ENCODE measurements around the gene FBXO15.

The FBXO15 gene

GRCh38 chr18:74113711-74114110 lies 33.9 kb downstream of the FBXO15 start:
- peak; percentile 1 for DNase-seq (ENCODE audit: low spot score)

GRCh38 chr18:74110976-74111375 lies 36.7 kb downstream of the FBXO15 start:
- DNase-seq (ENCODE audit: low spot score), result no peak

- no peak for DNase-seq (ENCODE audit: low spot score)
Measured at GRCh38 chr18:74110149-74110548, 37.5 kb downstream of the FBXO15 start.

- no peak for DNase-seq (ENCODE audit: low spot score)
Measured at GRCh38 chr18:74108460-74108859, 39.2 kb downstream of the FBXO15 start.

- DNase-seq (ENCODE audit: low spot score), result no peak
Measured at GRCh38 chr18:74097803-74098202, 49.8 kb downstream of the FBXO15 start.

- DNase-seq (ENCODE audit: low spot score), result no peak
Measured at GRCh38 chr18:74092922-74093321, 54.7 kb downstream of the FBXO15 start.

GRCh38 chr18:74084184-74084855 lies 63.3 kb downstream of the FBXO15 start:
- DNase-seq (ENCODE audit: low spot score), result no peak

- DNase-seq (ENCODE audit: low spot score), result no peak
Measured at GRCh38 chr18:74083557-74083952, 64.1 kb downstream of the FBXO15 start.

- no peak for DNase-seq (ENCODE audit: low spot score)
Measured at GRCh38 chr18:74082742-74083556, 64.7 kb downstream of the FBXO15 start.

- peak; percentile 56 for DNase-seq (ENCODE audit: low spot score)
Measured at GRCh38 chr18:74081966-74082741, 65.5 kb downstream of the FBXO15 start.

- no peak for DNase-seq (ENCODE audit: low spot score)
Measured at GRCh38 chr18:74078257-74078656, 69.4 kb downstream of the FBXO15 start.

- DNase-seq (ENCODE audit: low spot score), result no peak
Measured at GRCh38 chr18:74074668-74075564, 72.7 kb downstream of the FBXO15 start.

- DNase-seq (ENCODE audit: low spot score), result no peak
Measured at GRCh38 chr18:74073957-74074667, 73.5 kb downstream of the FBXO15 start.

GRCh38 chr18:74069178-74070050 lies 78.2 kb downstream of the FBXO15 start:
- no peak for DNase-seq (ENCODE audit: low spot score)

GRCh38 chr18:74068296-74068695 lies 79.3 kb downstream of the FBXO15 start:
- no peak for DNase-seq (ENCODE audit: low spot score)

GRCh38 chr18:74066018-74066417 lies 81.6 kb downstream of the FBXO15 start:
- no peak for DNase-seq (ENCODE audit: low spot score)

- no peak for DNase-seq (ENCODE audit: low spot score)
Measured at GRCh38 chr18:74065366-74065765, 82.3 kb downstream of the FBXO15 start.

- no peak for DNase-seq (ENCODE audit: low spot score)
Measured at GRCh38 chr18:74064510-74064909, 83.1 kb downstream of the FBXO15 start.

GRCh38 chr18:74063557-74063956 lies 84.1 kb downstream of the FBXO15 start:
- DNase-seq (ENCODE audit: low spot score), result no peak

- DNase-seq (ENCODE audit: low spot score), result no peak
Measured at GRCh38 chr18:74063023-74063422, 84.6 kb downstream of the FBXO15 start.

Measured in SW480 (cell line).